Stimulated activated CD8-positive, alpha-beta memory T cell treated with anti-CD3 and anti-CD28 coated beads, Interleukin-7, amount 100 ng/mL, for 48 hours (primary cell): Measurements from ENCODE around the gene UBN2.
"Not testable (repeated sequence)": the region's sequence is repeated elsewhere in the genome, so short reads cannot be mapped to it uniquely, and the experiment has no call there.

Experiments used
- DNase-seq, 2 donors: peaks; one replicate each; pipeline ENCODE4 v3.0.0-alpha.2; 2020; ENCODE audit warnings: low read depth in 1 of 2; ENCODE audit errors: extremely low read depth in 1 of 2

UBN2 gene

DNA sequence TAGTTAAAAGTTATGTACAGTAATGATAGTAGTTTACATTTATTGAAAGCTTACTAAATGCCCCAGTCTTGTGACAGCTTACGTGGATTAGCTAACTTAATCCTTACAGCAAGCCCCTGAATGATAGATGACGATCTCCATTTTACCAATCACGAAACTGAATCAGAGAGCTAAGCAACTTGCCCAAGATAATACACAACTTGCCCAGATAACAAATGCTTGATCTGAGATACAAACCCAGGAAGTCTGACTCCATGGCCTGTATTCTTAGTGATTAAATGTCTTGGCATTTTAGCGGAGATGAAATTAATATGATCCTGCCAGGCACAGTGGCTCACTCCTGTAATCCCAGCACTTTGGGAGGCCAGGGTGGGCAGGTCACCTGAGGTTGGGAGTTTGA, 63.2 kb downstream of the UBN2 start:
- DNase-seq = no peak

DNA sequence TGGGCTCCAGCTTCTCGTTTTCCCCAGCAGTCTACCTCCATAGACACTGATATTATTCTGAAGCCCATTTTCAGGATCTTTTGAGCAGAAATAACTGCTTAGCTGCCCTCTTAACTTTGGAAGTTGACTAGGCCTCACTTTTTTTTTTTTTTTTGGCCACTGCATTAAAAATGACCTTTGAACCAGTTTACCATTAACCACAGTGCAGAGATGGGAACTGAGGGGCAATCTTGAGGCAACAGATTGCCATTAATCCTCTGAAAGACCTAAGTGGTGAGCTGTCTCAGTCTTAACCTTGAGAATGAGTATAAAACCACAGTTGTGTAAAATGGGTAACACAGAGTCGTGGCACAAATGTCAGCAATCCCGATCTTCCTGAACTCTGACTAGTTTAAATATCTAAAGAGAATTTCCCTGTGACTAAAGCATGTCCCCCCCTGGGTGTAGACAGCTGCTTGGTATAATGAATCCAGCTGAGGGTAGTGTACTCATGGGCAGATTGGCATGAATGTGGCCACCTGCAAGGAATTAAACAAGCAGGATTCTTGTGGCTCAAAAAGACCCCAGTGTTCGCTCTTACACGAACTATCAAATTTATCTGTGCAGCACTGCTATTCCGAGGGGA, 64.0 kb downstream of the UBN2 start:
- no peak for DNase-seq

DNA sequence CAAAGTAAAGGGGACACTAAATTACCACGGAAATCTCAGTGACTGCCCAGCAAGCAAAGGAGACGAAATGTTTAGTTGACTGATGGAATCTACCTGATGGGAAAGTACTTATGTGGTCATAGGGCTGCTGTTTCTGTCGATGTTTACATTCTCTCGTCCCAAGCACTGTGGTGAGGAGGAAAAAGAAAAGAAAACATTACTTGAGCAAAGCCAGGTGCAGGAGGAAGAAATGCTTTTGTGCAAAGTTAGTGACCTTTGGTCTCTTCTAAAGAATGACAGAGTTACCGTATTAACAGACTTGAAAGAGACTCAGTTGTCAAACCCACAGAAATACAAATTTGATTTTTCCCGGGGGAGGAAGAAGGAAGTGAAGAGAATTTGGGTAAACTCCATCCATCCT, 66.8 kb downstream of the UBN2 start:
- no peak for DNase-seq

- DNase-seq = no peak
Observed at GRCh38 chr7:139299296-139299695, 68.3 kb downstream of the UBN2 start.

DNA sequence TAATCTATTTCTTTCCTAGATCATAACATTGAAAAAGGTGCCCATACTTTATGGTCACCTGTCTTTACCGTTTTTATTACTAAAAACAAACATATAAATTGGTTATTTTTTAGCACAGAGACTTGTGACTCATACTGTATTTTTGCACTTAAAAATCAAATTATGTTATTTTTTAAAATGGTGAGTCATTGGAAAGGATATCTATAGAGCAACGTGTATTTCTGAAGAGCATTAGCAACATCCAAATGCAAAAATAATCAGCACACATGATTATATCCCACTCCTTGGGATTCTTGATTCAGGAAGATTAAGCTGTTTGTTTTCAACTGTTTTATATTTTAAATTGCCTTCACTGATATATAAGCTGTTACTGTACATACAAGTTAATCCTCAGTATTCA, 69.4 kb downstream of the UBN2 start:
- DNase-seq = no peak

DNA sequence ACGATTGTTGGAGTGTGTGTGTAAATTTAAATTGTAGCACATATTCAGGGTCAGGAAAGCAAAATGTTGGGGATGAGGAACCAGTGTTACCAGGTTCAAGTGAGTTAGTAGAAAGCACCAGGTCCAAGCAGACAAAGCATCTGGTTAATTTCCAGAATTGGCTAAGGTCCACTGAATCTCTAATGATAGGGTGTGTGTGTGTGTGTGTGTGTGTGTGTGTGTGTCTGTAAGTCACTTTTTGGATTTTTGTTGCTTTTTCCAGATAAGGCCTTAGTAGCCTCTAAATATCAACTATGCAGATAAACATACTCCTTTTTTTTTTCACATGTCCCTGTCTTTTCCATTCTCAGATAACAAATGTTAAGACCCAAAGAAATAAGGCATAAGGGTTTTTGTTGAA, 73.5 kb downstream of the UBN2 start:
- DNase-seq = no peak

GRCh38 chr7:139317939-139318505, 87.0 kb downstream of the UBN2 start:
- no peak for DNase-seq

DNA sequence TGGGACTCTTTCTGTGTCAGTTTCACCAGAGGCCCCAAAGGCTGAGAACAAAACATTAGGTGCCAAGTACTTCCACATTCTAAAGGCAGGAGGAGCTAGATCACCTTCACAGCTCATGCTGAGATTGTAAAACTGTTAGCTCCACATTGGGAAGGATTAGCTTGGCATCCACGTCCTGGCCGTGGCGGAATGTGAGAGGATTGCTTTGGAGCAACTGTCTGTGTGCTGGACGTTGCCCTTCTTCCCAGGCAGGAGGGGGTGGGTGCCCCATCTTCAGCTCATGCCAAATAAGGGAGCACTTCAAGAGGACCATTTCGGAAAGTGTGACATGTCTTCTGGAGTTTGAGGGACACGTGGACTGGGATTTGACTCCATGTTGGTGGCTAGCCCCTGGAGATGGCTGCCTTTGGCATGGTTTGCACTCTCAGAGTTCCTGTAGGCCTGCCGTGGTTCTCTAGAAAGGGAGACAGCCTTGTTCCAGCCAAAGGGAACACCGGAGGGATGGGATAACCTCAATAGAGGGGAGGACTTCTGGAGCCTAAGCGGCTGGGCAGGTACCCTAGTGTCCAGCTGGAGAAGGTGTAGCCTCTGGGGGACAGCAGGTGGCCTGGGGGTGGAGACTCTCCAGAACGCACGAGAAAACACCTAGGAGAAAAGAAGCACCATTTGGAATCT, 90.2 kb downstream of the UBN2 start:
- DNase-seq = no peak

GRCh38 chr7:139324709-139325108, 93.7 kb downstream of the UBN2 start:
- not testable (repeated sequence) for DNase-seq

DNA sequence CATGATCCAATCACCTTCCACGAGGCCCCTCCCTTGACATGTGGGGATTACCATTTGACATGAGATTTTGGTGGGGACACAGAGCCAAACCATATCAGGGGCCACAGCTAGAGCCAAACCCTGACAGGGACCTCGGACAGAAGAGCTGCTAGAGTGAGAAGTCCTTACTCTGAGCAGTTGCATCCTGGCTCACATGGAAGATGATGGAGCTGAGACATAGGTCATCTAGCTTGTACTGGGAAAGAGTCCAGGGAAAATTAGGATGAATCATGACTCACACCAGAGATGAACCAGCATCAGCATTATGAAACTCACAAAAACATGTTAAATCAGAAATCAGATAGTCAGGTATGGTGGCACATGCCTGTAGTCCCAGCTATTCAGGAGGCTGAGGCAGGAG, 97.3 kb downstream of the UBN2 start:
- DNase-seq = no peak

DNA sequence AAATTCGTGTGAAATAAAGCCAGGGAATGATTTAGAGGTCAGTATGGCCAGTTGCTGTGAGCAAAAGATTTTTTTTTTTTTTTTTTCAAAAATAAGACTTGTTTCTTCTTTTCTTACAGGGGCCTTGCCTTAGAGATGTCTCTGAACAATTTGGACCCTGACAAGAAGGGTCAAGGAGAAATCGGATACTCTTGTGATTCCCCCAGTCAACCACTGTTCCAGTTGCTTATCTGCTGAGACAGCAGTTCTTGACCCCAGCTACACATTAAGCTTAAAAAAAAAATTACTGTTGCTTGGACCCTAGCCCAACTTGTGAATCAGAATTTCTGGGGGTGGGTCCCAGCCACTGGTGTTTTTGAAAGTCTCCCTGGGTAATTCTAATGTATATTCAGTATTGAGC, 98.1 kb downstream of the UBN2 start:
- DNase-seq = no peak

GRCh38 chr7:139330333-139331030, 99.4 kb downstream of the UBN2 start:
- DNase-seq = no peak

DNA sequence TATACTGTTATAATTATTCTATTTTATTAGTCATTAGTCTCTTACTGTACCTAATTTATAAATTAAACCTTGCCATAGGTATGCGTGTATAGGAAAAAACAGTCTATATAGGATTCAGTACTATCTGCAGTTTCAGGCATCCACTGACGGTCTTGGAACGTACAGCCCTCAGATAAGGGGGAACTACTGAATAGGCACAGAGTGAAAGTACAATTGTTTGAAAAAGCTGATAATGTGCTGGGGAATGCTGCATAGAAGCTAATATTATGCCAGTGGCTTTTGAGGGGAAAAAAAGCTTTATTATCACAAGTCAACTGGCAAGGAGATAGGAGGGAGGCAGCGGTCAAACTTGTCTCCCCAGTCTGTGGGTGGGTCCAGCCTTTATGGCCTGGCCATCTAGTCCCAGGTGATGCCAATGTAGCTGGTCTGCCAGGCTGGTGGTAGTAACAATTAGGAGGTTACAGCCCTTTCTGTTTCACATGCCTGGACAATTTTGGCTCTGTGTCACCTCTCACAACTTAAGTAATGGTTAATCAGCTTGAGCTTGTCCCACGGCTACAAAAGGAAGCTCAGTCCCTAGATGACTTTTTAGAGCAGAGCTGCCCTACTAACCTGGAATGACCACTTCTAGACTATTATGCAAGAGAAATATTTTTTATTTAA, 101.8 kb downstream of the UBN2 start:
- no peak for DNase-seq

DNA sequence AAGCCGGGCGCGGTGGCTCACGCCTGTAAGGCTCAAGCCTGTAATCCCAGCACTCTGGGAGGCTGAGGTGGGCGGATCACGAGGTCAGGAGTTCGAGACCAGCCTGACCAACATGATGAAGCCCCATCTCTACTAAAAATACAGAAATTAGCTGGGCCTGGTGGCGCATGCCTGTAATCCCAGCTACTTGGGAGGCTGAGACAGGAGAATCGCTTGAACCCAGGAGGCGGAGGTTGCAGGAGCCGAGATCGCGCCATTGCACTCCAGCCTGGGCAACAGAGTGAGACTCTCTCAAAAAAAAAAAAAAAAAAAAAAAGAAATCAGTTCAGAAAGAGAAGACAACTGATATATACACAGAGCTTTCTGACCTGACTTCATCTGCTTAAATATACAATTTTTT, 102.4 kb downstream of the UBN2 start:
- DNase-seq = not testable (repeated sequence)

GRCh38 chr7:139334399-139335150, 103.5 kb downstream of the UBN2 start:
- DNase-seq = no peak

GRCh38 chr7:139339025-139339424, 108.0 kb downstream of the UBN2 start:
- no peak for DNase-seq

DNA sequence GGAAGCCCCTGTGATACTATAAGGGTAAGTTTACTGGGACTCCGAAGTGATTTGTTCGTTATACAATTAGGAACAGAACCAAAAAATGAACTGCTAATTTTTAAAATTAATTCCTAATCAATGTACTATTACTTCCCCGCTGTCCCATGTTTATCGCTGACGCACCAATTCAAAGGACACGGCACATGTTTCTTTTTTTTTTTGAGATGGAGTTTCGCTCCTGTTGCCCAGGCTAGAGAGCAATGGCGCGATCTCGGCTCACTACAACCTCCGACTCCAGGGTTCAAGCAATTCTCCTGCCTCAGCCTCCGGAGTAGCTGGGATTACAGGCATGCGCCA, 108.6 kb downstream of the UBN2 start:
- no peak for DNase-seq

DNA sequence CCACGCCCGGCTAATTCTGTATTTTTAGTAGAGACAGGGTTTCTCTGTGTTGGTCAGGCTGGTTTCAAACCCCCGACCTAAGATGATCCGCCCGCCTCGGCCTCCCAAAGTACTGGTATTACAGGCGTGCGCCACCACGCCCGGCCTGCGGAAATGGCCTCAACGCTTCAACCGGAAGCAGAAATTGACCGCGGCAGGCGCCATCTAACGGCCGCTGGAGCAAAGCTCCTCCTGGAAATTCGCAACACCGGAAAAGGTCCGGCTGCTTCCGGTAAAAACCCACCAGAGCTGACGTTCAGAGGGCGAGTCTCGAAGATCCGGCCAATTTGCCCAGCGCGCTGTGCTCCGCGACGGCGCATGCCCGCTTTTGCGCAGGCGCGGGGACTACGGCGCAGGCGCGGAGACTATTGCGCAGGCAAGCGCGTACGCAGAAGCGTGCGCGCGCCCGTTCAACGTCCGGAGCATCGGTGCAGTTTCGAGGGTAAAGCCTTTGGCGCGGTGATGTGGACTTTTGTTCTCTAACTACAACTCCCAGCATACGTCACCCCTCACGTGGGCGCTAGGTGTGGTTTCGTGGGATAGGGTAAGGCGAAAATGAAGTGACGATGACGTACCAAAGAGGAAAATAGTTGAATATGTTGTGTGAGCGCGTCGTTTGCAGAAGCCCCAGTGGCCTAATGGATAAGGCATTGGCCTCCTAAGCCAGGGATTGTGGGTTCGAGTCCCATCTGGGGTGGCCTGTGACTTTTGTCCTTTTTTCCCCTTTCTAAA, 109.2 kb downstream of the UBN2 start:
- DNase-seq = peak; percentile 97 to 99

- no peak for DNase-seq
Observed at GRCh38 chr7:139340808-139341057, 109.7 kb downstream of the UBN2 start.

DNA sequence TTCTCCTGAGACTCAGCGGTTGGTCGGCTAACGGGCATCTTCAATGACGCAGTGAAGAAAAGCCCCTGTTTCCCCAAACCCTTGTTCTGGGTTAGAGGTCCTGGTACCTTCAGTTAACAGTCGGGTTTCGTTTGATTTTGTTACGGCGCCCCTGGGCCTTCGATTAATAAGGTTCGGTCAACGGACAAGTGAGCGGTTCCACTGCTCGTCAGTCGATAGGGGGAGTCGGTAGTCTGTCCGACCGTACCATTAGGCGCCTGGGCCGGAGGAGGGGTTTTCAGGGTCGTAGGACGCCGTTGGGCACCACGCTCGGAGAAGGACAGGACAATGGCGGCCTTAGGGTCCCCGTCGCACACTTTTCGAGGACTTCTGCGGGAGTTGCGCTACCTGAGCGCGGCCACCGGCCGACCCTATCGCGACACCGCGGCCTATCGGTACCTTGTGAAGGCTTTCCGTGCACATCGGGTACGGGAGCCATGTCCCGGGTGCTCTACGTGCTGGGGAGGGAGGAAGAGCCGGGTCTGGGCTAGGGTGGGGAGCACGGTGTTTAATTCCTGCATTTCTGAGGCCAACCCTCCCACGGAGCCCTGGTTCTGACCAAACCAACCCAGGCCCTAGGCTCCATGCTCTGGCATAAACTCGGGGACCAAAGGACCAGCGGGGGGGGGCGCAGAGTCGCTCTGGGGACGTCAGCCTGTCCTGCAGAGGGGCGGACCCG, 110.2 kb downstream of the UBN2 start, which contains the start of gene FMC1:
Gene FMC1 (plus strand): TSS at position 280 of the 718 bp plus-strand sequence. CDS start 48 bp downstream, at position 328.
- peak; percentile 74 to 86 for DNase-seq
